GM08714 (cell line): ENCODE measurements around the gene MTNR1A.

ENCODE experiments used
- H3K4me3 ChIP-seq: fragments of 200-500 bp; sonication (Bioruptor generic); 2 replicates; pipeline ENCODE4 v1.5.1; 2014; ENCODE audit warnings: mild to moderate bottlenecking, low read length, inconsistent platforms
- ZNF274 ChIP-seq: IDR thresholded peaks from 2 replicates; pipeline ENCODE4 v1.6.1; 2012; ENCODE audit warnings: mild to moderate bottlenecking, low read depth, low read length

The MTNR1A gene

DNA sequence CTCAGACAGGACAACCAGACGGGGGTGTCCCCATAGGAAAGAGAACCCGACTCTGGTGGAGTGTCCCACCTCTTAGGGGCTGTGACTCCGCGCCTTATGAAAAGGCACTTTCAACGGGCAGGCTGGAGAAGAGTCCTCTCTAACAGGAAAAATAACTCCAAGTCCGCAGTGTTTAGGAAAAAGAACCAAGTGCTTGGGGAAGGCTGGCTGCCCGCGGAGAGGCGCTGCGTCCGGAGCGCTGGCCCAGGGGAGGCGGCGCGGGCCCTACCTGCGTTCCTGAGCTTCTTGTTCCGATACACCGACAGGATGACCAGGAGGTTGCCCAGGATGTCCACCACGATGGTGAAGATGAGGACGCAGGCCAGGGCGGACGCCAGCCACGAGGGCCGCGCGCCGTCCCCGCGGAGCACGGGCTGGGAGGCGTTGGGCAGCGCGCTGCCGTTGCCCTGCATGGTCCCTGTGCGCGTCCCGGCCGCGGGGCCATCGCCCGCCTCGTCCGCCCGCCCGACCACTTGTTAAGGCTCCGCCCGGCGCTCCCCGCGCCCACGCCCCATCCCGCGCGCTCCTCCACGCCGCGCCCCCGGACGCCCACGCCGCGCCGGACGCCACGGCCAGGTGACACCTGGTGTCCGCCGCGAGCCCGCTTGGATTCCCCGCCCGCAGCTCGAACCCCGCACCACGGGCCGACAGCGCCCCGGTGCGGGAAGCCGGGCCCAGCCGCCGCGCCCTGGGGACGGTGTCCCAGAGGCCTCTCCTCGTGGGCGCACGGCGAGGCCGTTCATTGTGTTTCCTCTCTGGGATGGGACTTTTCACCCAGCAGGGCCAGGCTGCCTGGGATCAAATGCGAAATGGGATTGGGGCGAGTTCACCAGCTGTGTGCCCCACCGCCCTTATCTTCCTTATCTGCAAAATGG lies at the start of gene MTNR1A:
MTNR1A (minus strand) TSS at position 654 of the 914 bp plus-strand sequence; CDS start at position 452, 202 bp downstream.
- H3K4me3 ChIP-seq = no peak within 1 kb of the TSS
- no peak for TF ChIP-seq ZNF274

DNA sequence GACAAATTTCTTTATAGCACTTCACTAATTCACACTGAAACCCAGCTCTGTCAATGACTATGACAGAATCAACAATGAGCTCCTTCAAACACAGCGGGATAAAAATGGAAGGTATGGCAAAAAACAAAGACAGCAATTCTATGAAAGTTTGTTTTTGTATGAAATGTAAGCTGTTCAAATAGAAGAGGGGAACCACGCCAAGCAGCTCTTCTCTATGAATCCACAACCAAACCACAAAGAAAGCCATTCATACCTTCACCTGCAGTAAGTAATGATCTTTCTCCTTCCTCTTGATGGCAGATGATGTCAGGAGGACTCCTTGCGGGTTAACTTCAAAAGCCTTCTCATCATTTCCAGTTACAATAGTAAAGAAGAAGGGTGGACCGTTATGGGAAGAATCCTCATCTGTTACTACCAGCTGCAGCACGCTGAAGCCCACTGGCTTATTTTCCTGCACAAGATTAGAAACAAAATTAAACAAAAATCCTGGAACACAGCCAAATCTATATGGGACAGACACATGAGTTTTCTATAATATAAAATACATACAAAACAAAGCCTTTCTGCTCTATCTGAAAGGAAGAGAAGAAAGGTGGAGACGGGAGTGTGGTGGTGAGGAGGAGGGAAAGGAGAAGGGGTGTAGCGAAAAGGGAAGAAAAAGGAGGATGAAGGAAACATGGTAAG lies 48.9 kb upstream of the MTNR1A start:
- no peak overlapping the region for H3K4me3 ChIP-seq
- TF ChIP-seq ZNF274 = no peak

DNA sequence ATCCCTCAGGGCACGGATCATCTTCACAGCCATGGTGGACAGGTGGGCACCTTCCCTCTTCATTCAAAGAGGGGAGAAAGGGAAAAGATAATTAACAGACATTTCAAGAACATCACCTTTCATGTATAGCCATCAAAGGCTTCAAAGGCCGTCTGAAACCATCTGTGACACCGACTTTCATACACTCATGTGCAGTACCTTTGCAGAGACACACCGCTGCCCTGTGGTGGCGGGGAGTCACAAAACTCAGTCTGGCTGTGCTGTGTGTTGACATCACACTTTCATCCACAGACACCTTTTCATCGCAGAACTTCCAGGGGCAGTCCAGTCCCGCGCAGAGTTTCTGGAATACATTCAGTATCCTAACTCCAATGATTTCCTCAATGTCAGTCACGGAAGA lies 47.6 kb upstream of the MTNR1A start:
- no peak for TF ChIP-seq ZNF274
- no peak overlapping the region for H3K4me3 ChIP-seq

DNA sequence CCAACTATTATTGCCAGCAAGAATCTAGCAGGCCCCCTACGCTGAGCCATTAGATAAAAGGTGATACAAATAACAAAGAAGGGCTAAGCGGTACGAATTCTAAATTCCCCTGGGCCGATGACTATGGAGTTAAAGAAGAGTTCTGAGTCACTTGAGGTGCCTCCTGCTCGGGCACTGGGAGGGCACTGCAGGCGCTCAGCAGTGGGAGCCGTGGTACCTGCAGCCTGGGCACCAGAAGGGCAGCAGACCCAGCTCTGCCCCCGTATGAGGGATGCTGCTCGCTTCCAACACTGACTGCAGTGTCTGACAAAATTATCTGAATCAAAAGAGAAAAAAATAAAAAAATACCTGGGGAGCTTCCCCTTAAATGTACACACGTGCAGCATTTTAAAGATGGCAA lies 44.1 kb upstream of the MTNR1A start:
- no peak overlapping the region for H3K4me3 ChIP-seq
- no peak for TF ChIP-seq ZNF274

DNA sequence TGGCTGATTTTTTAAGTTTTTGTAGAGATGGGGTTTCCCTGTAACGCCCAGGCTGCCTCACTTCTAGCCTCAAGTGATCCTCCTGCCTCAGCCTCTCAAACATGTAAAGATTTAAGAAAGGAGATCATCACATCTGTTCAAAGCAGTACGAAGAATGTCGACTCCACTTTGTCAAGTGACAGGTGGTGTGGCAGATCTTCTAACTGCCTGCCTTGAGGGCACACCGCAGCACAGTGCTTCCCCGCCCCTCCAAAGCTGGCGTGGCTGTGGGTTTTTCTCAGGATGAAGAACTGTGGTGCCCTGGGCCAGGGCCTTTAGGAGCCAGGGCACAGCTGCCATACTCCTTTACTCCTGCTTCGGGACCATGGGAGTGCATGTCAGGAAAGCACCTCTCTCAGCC lies 43.3 kb upstream of the MTNR1A start:
- no peak for TF ChIP-seq ZNF274
- no peak overlapping the region for H3K4me3 ChIP-seq

DNA sequence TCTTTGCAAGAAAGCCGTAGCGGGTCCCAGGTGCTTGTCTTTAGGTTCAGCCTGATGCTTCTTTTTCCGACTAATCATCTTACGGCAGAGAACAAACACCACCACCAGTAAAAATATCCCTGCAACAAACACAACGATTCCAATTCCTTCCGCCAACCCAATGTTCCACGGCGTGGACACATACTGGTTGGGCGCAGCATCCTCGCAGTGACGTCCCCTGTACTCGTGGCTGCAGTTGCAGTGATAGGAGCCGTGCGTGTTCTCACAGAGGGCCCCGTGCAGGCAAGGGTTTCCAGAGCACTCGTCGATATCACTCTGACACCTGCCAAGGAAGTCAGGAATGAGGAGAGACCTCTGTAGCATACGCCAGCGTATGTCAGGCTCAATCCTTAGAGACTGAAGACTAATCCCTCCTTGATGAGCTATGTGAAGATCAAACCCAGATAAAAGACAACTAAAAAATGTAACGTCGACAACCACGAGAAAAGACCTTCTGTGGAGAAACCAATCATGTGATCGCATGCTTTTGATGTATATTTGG lies 41.6 kb upstream of the MTNR1A start:
- no peak overlapping the region for H3K4me3 ChIP-seq
- TF ChIP-seq ZNF274 = no peak

DNA sequence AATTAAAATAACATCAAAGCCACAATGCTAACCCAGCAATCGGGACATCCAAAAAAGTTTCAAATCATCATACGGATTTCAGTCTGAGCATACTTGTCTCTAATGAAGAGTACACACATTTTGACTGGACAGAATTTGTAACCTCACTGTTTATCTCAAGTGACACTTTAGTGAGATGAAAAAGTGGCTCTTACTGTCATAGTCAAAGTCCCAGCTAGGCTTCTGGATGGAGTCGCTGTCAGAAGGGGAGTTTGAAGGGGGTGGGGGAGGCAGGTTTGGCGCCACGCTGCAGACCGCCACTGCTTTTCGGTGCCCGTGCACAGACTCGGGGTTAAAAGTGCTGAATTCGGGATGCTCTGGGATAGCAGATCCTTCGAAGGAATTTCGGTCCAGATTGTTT lies 41.0 kb upstream of the MTNR1A start:
- TF ChIP-seq ZNF274 = no peak
- H3K4me3 ChIP-seq = no peak overlapping the region

DNA sequence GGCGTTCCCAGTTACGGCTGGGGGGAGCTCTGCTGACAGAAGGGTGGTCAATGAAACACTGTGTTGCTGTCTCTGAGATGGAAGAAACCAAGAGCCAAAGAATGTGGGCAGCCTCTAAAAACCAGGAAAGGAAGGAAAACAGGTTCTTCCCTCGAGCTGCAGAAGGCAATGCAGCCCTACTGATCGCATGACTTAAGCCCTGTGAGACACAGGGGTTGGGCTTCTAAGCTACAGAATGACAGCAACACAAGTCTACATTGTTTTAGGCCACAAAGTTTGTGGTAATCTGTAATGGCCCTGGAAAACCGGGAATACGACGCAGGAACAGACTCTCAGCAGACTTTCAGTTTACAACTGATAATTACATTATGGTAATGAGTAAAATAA lies 38.2 kb upstream of the MTNR1A start:
- TF ChIP-seq ZNF274 = no peak

DNA sequence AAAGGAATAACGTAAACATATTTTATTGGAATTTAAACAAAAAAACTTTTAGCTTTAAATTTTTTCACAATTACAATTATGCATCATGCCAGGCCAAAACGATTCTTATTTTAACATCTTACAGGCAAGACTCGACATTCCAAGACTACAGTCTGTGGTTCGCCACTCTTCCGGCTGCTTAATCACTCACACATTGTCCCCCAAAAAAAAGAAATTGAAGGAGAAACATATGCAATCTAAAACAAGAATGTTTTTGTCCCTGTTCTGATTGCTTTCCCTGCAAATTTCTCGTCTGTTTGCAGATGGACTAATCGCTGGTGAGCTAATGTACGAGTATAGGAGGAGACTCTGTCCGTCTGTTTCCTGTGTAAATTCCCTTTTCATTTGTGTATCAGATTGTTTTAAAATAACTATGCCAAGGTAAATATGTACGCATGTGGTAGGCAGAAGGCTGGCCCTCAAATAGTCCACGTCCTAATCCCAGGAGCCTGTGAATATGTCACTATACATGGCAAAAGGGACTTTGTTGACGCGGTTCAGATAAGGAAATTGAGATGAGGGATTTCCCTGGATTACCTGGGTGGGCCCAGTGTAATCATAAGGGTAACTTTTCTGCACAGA lies 37.7 kb upstream of the MTNR1A start:
- H3K4me3 ChIP-seq = no peak overlapping the region
- TF ChIP-seq ZNF274 = no peak

More for the DNA sequence above, 38.2 kb upstream of the MTNR1A start:
- H3K4me3 ChIP-seq = no peak overlapping the region

DNA sequence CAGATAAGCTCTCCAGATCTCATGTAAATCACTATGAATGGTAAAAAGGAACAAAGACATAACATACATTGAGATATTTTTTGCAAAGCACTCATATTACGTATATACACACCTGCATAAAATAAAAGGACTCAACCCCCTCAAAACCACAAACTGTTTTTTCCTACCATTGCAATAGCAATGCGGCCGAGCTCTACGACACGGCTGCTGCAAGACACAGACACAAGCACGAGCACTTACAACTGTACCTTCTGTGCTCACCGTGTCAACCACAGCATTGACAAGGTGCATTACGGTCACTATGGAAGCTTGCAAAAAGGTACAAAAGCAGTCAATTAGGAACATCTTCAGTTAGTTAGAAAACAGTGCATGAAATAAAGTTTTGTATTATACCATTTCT lies 37.1 kb upstream of the MTNR1A start:
- TF ChIP-seq ZNF274 = no peak

DNA sequence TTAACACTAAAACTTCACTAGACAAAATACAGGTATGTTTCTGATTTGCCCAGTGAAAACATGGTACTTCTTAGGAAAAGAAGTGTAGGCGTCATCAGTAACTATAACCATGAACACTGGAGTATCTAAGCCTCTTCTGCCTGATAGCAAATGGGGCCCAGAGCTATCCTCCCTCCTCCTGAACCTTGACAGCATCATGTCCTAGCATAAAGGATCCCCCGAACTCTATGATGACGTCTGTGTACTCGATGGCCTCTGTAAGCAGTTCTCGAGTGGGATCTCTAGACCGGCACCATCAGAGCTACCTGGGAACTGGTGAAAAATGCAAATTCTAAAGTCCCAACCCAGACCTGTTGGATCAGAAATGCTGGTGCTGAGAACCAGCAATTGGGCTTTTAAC lies 36.3 kb upstream of the MTNR1A start:
- no peak for TF ChIP-seq ZNF274
- no peak overlapping the region for H3K4me3 ChIP-seq

More for the DNA sequence above, 37.1 kb upstream of the MTNR1A start:
- H3K4me3 ChIP-seq = no peak overlapping the region

DNA sequence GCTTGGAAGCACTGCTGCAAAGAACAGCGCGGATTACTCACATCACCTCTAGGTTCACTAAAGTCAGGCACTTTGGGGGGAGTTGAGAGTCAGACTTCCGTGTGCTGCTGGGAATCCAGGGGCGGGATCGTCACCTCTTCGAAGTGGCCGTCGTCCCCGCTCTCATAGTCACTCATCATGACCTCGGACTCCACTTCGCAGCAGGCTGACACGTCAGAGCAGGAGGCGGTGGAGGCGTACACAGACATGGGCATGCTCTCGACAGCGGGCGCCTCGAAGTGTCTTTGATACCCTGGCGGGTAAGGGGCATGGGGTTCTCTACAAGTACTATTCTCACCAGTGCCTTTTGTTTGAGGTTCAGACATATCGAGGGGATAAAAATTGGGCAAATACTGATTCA lies 33.1 kb upstream of the MTNR1A start:
- TF ChIP-seq ZNF274 = no peak
- no peak overlapping the region for H3K4me3 ChIP-seq

DNA sequence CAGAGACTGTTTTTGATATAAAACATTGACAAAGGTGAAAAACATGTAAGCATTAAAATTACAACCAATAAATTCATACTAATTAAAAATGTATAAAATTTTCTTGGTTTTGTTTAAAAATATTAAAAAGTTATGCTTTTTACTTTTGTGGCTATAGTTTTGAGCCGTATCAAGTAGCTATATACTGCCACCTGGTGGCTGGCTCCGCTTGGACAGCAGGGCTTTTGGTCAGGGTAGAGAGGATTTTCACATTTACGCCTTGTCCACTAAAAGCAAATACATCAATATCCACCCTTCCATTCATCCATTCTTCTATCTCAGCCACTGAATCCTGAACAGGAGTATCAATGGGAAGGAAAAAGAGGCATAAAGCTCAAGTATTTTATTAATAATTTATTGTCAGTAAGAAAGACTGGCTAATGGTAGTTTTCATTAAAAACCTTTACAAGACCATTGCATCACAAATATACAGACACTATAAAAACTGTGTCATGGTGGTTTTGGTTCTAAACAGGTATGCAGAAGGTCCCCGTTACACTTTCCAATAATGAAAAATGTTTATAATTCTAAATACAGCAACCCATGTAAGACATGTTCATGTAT lies 32.1 kb upstream of the MTNR1A start:
- TF ChIP-seq ZNF274 = no peak
- no peak overlapping the region for H3K4me3 ChIP-seq

DNA sequence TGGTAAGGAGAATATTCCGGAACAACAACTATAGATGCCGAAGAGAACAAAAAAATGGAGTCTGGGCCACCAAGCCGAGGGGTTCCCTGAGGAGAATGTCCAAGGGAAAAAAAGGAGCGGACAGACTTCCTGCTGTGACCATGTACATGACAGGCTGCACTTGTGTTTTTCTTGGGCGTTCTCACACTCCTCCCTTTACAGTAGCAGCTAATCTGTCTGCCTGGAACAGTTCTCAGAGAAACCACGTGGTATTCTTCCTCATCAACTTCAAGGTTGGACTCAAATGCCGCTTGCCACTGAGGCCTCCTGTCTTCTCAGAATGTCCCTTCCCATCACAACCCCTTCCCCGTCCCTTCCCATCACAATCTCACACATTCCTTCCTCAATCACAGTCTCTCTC lies 30.8 kb upstream of the MTNR1A start:
- no peak for TF ChIP-seq ZNF274
- no peak overlapping the region for H3K4me3 ChIP-seq
